Osteocyte (in vitro differentiated cells): ENCODE data around the gene UBASH3B. TPM values are rescaled to one million over a fixed set of nuclear protein-coding genes. Genes with fewer than 3 reads are reported as not detected.
"Not testable (repeated sequence)": the region's sequence is repeated elsewhere in the genome, so short reads cannot be mapped to it uniquely, and the experiment has no call there.

Experiments used
- DNase-seq: peaks from one replicate; pipeline ENCODE4 v3.0.0; 2021; ENCODE audit warnings: mixed read lengths; ENCODE audit not compliant: unreplicated experiment; ENCODE audit errors: extremely low spot score
- H3K27ac Mint-ChIP-seq: one replicate; pipeline ENCODE4 v1.8.0; 2021; ENCODE audit warnings: mild to moderate bottlenecking, mixed read lengths; ENCODE audit not compliant: unreplicated experiment
- H3K27me3 Mint-ChIP-seq: one replicate; pipeline ENCODE4 v1.8.0; 2021; ENCODE audit warnings: mixed read lengths; ENCODE audit not compliant: unreplicated experiment
- H3K36me3 Mint-ChIP-seq: one replicate; pipeline ENCODE4 v1.8.0; 2021; ENCODE audit warnings: mixed read lengths; ENCODE audit not compliant: unreplicated experiment
- H3K4me1 Mint-ChIP-seq: one replicate; pipeline ENCODE4 v1.8.0; 2021; ENCODE audit warnings: mixed read lengths; ENCODE audit not compliant: unreplicated experiment
- H3K4me3 Mint-ChIP-seq: one replicate; pipeline ENCODE4 v1.8.0; 2021; ENCODE audit warnings: mild to moderate bottlenecking, moderate library complexity, mixed read lengths; ENCODE audit not compliant: unreplicated experiment
- H3K9me3 Mint-ChIP-seq: one replicate; pipeline ENCODE4 v1.8.0; 2021; ENCODE audit warnings: mixed read lengths; ENCODE audit not compliant: unreplicated experiment
- total RNA-seq: library from RNA; stranded (reverse); gene quantifications from 2 replicates; pipeline ENCODE4 v1.2.1, GENCODE V29; 2021
- TF ChIP-seq, protein P1 (sequence below): fragments of 200-600 bp; sonication (generic); IDR thresholded peaks from 2 replicates; pipeline ENCODE4 v1.5.0; 2021; ENCODE audit warnings: antibody characterized with exemption, mild to moderate bottlenecking, moderate library complexity

Gene UBASH3B
- total RNA-seq, 1 donor from 2014 or later: 43.5 TPM

DNA sequence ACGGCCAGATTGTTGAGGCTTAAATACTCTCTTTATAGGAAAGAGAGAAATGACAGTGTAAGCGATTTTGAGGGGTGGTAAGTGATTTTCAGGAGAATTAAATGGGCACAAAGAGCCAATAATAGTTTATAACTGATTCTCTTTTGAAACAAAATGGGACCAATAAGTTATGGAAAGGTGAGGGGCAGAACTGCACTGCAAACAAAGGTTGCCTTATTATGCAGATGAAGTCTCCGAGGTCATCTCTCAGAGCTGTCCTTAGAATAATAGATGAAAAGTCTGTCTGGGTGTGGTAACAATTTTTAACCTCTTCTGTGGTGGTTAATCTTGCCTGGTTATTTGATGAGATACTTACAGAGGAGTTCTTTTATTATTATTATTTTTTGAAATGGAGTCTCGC lies 168.0 kb downstream of the UBASH3B start:
- TF ChIP-seq, protein P1, sequence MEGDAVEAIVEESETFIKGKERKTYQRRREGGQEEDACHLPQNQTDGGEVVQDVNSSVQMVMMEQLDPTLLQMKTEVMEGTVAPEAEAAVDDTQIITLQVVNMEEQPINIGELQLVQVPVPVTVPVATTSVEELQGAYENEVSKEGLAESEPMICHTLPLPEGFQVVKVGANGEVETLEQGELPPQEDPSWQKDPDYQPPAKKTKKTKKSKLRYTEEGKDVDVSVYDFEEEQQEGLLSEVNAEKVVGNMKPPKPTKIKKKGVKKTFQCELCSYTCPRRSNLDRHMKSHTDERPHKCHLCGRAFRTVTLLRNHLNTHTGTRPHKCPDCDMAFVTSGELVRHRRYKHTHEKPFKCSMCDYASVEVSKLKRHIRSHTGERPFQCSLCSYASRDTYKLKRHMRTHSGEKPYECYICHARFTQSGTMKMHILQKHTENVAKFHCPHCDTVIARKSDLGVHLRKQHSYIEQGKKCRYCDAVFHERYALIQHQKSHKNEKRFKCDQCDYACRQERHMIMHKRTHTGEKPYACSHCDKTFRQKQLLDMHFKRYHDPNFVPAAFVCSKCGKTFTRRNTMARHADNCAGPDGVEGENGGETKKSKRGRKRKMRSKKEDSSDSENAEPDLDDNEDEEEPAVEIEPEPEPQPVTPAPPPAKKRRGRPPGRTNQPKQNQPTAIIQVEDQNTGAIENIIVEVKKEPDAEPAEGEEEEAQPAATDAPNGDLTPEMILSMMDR: no peak
- DNase-seq: no peak
- Mint-ChIP-seq H3K27ac (no peak overlapping the region), H3K4me1 (peaks cover 21% of the 10 kb centered on the region), H3K9me3 (peaks cover 5% of the 10 kb centered on the region), H3K27me3 (no peaks in the 10 kb centered on the region), H3K4me3 (no peak overlapping the region), H3K36me3 (peaks cover 3% of the 10 kb centered on the region)

DNA sequence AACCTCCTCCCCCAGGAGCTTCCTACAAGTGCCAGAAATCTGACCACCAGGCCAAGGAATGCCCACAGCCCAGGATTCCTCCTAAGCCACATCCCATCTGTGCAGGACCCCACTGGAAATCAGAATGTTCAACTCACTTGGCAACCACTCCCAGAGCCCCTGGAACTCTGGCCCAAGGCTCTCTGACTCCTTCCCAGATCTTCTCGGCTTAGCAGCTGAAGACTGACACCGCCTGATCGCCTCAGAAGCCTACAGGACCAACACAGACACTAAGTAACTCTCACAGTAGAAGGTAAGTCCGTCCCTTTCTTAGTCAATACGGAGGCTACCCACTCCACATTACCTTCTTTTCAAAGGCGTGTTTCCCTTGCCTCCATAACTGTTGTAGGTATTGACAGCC lies 173.8 kb downstream of the UBASH3B start:
- not testable (repeated sequence) for DNase-seq, H3K4me3 Mint-ChIP-seq, H3K27ac Mint-ChIP-seq, H3K9me3 Mint-ChIP-seq, H3K36me3 Mint-ChIP-seq, H3K27me3 Mint-ChIP-seq
- peaks cover 16% of the 10 kb centered on the region for H3K4me1 Mint-ChIP-seq

DNA sequence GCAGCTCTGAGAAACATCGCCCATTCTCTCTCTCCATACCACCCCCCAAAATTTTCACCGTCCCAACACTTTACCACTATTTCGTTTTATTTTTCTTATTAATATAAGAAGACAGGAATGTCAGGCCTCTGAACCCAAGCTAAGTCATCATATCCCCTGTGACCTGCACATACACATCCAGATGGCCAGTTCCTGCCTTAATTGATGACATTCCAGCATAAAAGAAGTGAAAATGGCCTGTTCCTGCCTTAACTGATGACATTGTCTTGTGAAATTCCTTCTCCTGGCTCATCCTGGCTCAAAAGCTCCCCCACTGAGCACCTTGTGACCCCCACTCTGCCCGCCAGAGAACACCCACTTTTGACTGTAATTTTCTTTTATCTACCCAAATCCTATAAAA lies 176.8 kb downstream of the UBASH3B start:
- not testable (repeated sequence) for H3K27me3 Mint-ChIP-seq, H3K36me3 Mint-ChIP-seq, H3K9me3 Mint-ChIP-seq, H3K27ac Mint-ChIP-seq, DNase-seq, H3K4me3 Mint-ChIP-seq
- H3K4me1 Mint-ChIP-seq: peaks cover 16% of the 10 kb centered on the region

DNA sequence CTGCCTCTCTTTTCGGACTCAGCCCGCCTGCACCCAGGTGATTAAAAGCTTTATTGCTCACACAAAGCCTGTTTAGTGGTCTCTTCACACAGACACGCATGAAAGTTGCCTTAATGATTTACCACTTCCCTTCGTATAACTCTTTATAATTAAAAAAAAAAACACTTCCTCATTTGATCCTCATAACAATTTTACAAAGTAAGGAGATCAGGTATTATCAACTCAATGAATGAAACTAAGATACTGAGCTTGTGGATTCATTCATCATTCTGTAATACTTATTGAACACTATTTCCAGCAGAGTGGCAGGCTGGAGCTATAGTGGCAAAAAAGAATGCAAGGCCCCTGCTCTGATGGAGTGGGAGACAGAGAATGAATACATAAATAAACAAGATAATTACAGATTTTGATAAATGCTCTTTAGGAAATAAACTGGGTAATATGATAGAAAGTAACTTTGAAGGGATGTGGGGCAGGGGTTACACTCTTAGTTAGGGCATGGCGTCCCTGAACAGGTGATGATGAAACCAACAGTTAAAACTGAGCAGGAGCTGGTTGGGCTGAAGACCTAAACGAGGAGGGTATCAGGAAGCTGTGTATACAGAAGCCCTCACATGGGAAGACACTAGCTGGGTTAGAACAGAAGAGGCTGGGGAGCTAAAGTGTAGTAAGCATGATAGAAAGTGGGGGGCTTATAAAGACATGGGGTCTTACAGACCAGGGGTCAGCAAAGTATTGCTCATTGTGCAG lies 177.4 kb downstream of the UBASH3B start:
- TF ChIP-seq, protein P1: no peak
- H3K4me3 Mint-ChIP-seq: no peak overlapping the region
- H3K4me1 Mint-ChIP-seq: peaks cover 16% of the 10 kb centered on the region
- no peaks in the 10 kb centered on the region for H3K9me3 Mint-ChIP-seq
- DNase-seq: no peak
- no peak overlapping the region for H3K27ac Mint-ChIP-seq
- no peaks in the 10 kb centered on the region for H3K27me3 Mint-ChIP-seq
- no peaks in the 10 kb centered on the region for H3K36me3 Mint-ChIP-seq

DNA sequence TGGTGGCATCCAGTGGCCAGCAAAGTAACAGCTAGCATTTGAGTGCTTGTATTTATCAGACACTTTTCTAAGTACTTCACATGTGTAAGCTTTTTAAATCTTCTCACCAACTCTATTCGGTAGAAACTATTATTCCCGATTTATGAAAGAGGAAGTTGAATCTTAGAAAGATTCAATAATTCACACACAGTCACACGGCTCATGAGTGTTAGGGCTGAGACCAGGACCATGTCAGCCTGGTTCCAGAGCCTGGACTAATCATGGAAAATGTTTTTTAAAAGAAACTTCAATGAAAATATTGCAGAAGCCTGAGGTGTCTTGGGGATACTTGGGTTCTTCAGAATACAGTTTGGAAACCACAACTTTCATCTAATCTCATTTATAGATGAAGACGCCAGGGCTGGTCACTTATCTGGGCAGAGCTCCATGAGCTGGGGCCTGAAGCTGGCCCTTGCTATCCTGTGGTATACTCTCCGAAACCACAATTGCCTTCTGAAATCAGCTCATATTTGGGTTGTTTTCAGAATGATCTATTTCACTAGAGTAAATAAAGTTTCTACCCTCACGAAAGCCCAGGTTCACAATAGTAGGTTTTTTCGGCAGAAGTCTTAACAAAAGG lies 178.4 kb downstream of the UBASH3B start:
- H3K27me3 Mint-ChIP-seq: no peaks in the 10 kb centered on the region
- H3K36me3 Mint-ChIP-seq: no peaks in the 10 kb centered on the region
- TF ChIP-seq, protein P1: no peak
- no peak overlapping the region for H3K4me3 Mint-ChIP-seq
- no peak overlapping the region for H3K27ac Mint-ChIP-seq
- H3K4me1 Mint-ChIP-seq: peaks cover 16% of the 10 kb centered on the region
- no peaks in the 10 kb centered on the region for H3K9me3 Mint-ChIP-seq
- DNase-seq: no peak

DNA sequence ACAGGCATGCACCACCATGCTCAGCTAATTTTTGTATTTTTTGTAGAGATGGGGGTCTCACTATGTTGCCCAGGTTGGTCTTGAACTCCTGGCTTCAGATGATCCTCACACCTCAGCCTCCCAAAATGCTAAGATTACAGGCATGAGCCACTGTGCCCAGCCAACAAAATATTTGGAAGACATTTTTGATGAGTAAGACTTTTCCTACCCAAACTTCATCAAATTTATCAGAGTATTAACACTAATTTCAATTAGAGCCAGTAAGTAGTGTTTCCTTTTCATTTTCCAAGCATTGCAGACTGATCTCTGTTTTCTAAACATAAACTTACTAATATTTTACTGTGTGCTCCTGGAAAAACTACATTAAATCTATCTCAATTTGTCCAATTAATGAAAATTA lies 181.4 kb downstream of the UBASH3B start:
- H3K27ac Mint-ChIP-seq: no peak overlapping the region

More for the DNA sequence above, 181.4 kb downstream of the UBASH3B start:
- Mint-ChIP-seq H3K9me3 (no peaks in the 10 kb centered on the region), H3K4me3 (no peak overlapping the region), H3K36me3 (no peaks in the 10 kb centered on the region), H3K27me3 (no peaks in the 10 kb centered on the region), H3K4me1 (peaks cover 15% of the 10 kb centered on the region)
- TF ChIP-seq, protein P1: no peak
- no peak for DNase-seq
